GM18499 (cell line): Measurements from ENCODE around the gene TPPP.
"Not testable (repeated sequence)": the region's sequence is repeated elsewhere in the genome, so short reads cannot be mapped to it uniquely, and the experiment has no call there.

Source experiments
- ATAC-seq: cut with Tn5 transposase; IDR thresholded peaks from one replicate; pipeline ENCODE4 v1.9.1; 2021; ENCODE audit warnings: moderate number of reproducible peaks; ENCODE audit not compliant: insufficient read depth, unreplicated experiment

TPPP gene

GRCh38 chr5:695475-695874 is 2.3 kb upstream of the TPPP start:
- ATAC-seq = not testable (repeated sequence)

- not testable (repeated sequence) for ATAC-seq
These were observed 885 bp upstream of the TPPP start for GRCh38 chr5:694042-694431.

- not testable (repeated sequence) for ATAC-seq
These were observed 567 bp downstream of the TPPP start for GRCh38 chr5:692529-693041.

- ATAC-seq = no peak
These were observed 1.2 kb downstream of the TPPP start for GRCh38 chr5:691817-692528.

GRCh38 chr5:691049-691448 is 2.1 kb downstream of the TPPP start:
- ATAC-seq = not testable (repeated sequence)

- not testable (repeated sequence) for ATAC-seq
These were observed 2.9 kb downstream of the TPPP start for GRCh38 chr5:690293-690692.

- ATAC-seq = not testable (repeated sequence)
These were observed 4.7 kb downstream of the TPPP start for GRCh38 chr5:688348-689010.

- ATAC-seq = not testable (repeated sequence)
These were observed 6.2 kb downstream of the TPPP start for GRCh38 chr5:686936-687335.

- ATAC-seq = not testable (repeated sequence)
These were observed 7.0 kb downstream of the TPPP start for GRCh38 chr5:686172-686523.

- no peak for ATAC-seq
These were observed 7.6 kb downstream of the TPPP start for GRCh38 chr5:685262-686171.

- no peak for ATAC-seq
These were observed 8.4 kb downstream of the TPPP start for GRCh38 chr5:684751-685216.

GRCh38 chr5:683551-684481 is 9.3 kb downstream of the TPPP start:
- ATAC-seq = no peak

GRCh38 chr5:682651-683358 is 10.3 kb downstream of the TPPP start:
- not testable (repeated sequence) for ATAC-seq

- not testable (repeated sequence) for ATAC-seq
These were observed 10.9 kb downstream of the TPPP start for GRCh38 chr5:682216-682615.

GRCh38 chr5:681317-682191 is 11.6 kb downstream of the TPPP start:
- ATAC-seq = not testable (repeated sequence)

- not testable (repeated sequence) for ATAC-seq
These were observed 12.3 kb downstream of the TPPP start for GRCh38 chr5:680836-681235.

GRCh38 chr5:680118-680795 is 12.9 kb downstream of the TPPP start:
- ATAC-seq = not testable (repeated sequence)
